Measurements from ENCODE around the gene NSD2. TPM values are rescaled to one million over a fixed set of nuclear protein-coding genes. Genes with fewer than 3 reads are reported as not detected.

The NSD2 gene
- total and polyA plus RNA-seq, 9 of the 15 experiments (the other 6 are each of a cell fraction or from before 2014, with no cell fraction given), result 6.4 to 126 (median 58.8) TPM

- peak overlapping the region in 1 of 2 experiments; percentile 22; a peak in 1 of 4 replicates for H3K9ac ChIP-seq (ENCODE audit: insufficient read depth in 1 of 2, low read depth in 2 of 2, low read length in 2 of 2)
- peaks cover 20% of the 10 kb centered on the region for H3K79me2 ChIP-seq (ENCODE audit: control insufficient read depth, insufficient read depth, low read length)
- WGBS (ENCODE audit: insufficient coverage, low coverage, missing lambda C conversion rate), result 93% methylated on average over 13 of the region's 13 CpGs
- intact Hi-C loops (cut with micrococcal nuclease) (no loop called here), in situ Hi-C loops (cut with MboI) (no loop called here)
- POLR2A ChIA-PET, result no interaction called here
- H3K4me1 ChIP-seq (replicated peaks in 1 of 2; ENCODE audit: control insufficient read depth in 2 of 2, insufficient read depth in 2 of 2, low read length in 2 of 2), result no peaks in the 10 kb centered on the region; a peak in 1 of 5 replicates
- H3K4me2 ChIP-seq (ENCODE audit: insufficient read depth, low read length), result no peak overlapping the region
- TF ChIP-seq EGR1 (conservative IDR thresholded peaks at IDR 0.05) (peak; percentile 68), ZNF75A (CRISPR knock-in tag; IDR thresholded peaks at IDR 0.05) (no peak), FIP1L1 (IDR thresholded peaks at IDR 0.05; ENCODE audit: low read depth, low read length, poor library complexity, severe bottlenecking) (no peak), POLR2G (IDR thresholded peaks at IDR 0.05; ENCODE audit: low read depth, low read length) (peak; percentile 51), SAFB2 (IDR thresholded peaks at IDR 0.05; ENCODE audit: borderline replicate concordance, low read depth, low read length, severe bottlenecking) (no peak), ZNF561 (CRISPR knock-in tag; conservative IDR thresholded peaks at IDR 0.05) (no peak), U2AF1 (optimal IDR thresholded peaks at IDR 0.05; ENCODE audit: low read depth, low read length) (no peak)
- H3K4me3 ChIP-seq, result no peak overlapping the region
- H3K27ac ChIP-seq (ENCODE audit: extremely low read depth, low read depth, low read length), result no peak overlapping the region
- FAIRE-seq (peak; percentile 46), ATAC-seq (no peak; the same call in 2 of the 3 replicates), DNase-seq (ENCODE audit: extremely low read depth in 1 of 4, low spot score in 3 of 4) (no peak)
- no peaks in the 10 kb centered on the region; the same call in 1 of the 2 replicates for H4K20me1 ChIP-seq (replicated peaks; ENCODE audit: control insufficient read depth, insufficient read depth, low read length)
- CTCF ChIA-PET (ENCODE audit: low intra/inter-chr PET ratio), result no interaction called here
- H3K36me3 ChIP-seq (ENCODE audit: control insufficient read depth, insufficient read depth, low read length), result peaks cover 73% of the 10 kb centered on the region
- H3K9me3 ChIP-seq (replicated peaks; ENCODE audit: control insufficient read depth, insufficient read depth, low read depth, low read length), result no peaks in the 10 kb centered on the region
- BruUV-seq (replicated peaks), result no TSS peak
- no peaks in the 10 kb centered on the region for H3K9me1 ChIP-seq (ENCODE audit: control insufficient read depth, insufficient read depth, low read length)
- no peaks in the 10 kb centered on the region for H3K27me3 ChIP-seq (ENCODE audit: control insufficient read depth in 2 of 2, insufficient read depth in 2 of 2, low read length in 2 of 2)
- no peak overlapping the region for H2AFZ ChIP-seq (ENCODE audit: low read depth, low read length)
These were observed 57.4 kb downstream of the NSD2 start for GRCh38 chr4:1928356-1929239.

Measured in K562 (cell line).